KOPT-K1 (cell line): ENCODE results near the gene HGS.
A peak's percentile ranks its signal among the peaks of the same experiment; 100 is the strongest.

Experiments used
- H3K27ac ChIP-seq: fragments of 200-600 bp; sonication (generic); 2 replicates; pipeline ENCODE4 v1.5.1; 2016; ENCODE audit warnings: antibody characterized with exemption, mild to moderate bottlenecking, low read depth, low read length; ENCODE audit not compliant: poor library complexity, severe bottlenecking
- H3K36me3 ChIP-seq: fragments of 200-600 bp; sonication (generic); 2 replicates; pipeline ENCODE4 v1.5.1; 2017; ENCODE audit warnings: antibody characterized with exemption, mild to moderate bottlenecking, low read length, moderate library complexity; ENCODE audit not compliant: insufficient read depth
- H3K9me3 ChIP-seq: fragments of 200-600 bp; sonication (generic); 2 replicates; pipeline ENCODE4 v1.5.1; 2017; ENCODE audit warnings: antibody characterized with exemption, low read length, mild to moderate bottlenecking; ENCODE audit not compliant: insufficient read depth, poor library complexity, severe bottlenecking

HGS gene

DNA sequence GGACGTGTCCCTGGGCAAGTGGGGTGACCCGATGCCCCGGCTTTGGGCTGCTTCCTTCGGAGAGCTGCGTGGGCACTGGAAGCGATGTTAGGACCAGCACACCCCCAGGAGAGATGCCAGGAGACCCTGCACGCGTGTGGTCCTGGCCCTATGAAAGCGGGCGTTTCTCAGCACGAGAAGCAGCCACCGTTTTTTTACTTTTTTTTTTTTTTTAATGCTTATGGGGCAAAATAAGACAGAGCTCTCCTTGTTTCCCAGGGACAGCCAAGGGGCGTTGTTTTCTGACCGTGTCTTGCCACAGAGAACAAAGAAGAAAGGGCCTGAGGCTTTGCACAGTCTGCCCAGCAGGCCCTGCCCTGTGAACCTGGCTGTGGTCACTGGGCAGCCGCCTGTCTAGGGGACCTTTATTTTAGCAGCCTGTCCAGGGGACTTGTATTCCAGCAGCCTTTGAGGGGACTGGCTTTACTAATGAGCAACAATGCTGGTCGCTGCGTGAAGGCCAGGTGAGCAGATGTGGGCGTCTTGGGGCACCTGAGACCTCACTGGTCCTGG is 29.3 kb downstream of the HGS start:
- peaks cover 57% of the 10 kb centered on the region for H3K36me3 ChIP-seq
- peak overlapping the region; percentile 66 for H3K27ac ChIP-seq
- no peaks in the 10 kb centered on the region for H3K9me3 ChIP-seq

DNA sequence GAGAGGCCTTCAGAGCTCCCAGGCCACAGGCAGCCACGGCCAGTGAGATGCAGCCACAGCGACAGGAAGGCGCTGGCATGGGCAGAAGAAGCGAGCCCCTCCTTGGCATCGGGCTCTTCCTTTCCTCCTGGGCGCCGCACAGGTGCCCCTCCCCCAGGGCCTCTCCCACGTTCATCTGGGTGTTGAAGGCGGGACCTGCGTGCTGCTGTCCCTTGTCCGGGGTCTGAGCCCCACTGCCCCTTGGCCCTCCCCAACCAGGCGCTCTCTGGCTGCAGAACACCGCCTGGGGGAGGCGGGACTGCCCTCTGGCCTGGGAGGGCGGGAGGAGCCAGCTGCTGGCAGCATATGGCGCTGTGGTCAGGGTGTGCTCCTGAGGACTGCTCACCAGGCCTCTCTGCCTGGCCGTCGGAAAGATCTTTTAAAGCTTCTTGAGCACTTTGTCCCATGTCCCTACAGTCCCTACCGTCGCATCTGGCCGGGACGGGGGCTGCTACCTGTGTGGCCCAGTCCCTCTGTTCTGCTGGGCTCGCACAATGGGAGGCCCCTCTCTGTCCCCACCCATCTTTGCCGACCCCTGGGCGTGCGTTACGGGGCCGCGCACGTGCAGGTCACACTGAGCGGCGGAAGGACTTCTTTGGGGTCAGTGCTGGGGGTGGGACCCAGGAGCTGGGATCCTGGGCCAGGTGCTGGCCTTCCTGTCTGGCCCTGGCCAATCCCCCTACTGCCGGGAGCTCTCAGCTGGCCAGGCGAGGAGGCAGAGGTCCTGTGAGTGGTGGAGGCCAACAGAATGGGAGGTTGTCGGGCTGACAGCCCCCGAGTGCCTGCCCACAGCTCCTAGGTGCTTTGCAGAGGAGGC is 30.0 kb downstream of the HGS start:
- H3K36me3 ChIP-seq, result peaks cover 55% of the 10 kb centered on the region

DNA sequence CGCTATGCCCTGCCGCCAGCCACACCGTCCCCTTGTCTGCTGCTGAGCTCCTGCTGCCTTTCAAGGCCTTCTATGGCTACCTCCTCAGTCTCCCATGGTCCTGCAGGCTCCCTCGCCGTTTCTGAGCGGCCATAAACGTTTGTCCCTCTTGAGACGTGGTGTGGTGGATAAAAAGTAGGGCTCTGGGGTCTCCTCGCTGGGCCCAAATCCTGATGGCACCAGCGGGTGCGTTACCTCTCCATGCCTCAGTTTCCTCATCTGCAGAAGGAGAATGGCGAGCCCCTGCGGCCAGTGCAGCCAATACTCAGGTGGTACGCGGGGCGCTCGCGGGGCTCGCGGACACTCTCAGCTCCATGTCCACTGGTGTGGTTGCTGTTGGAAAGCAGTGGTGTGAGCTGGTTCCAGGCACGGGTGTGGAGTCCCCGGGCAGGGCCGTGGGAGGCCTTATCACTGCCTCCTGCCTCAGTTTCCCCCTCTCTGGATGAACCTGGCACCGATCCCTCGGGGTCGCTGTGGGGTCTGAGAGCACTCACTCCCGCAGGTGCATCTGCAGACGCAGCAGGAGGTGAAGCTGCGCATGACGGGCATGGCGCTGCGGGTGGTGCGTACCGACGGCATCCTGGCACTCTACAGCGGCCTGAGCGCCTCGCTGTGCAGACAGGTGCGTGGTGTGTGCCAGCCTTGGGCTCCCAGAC is 30.7 kb downstream of the HGS start:
- Histone ChIP-seq H3K27ac (no peak overlapping the region), H3K9me3 (no peaks in the 10 kb centered on the region), H3K36me3 (peaks cover 55% of the 10 kb centered on the region)

More for the DNA sequence above, 30.0 kb downstream of the HGS start:
- Histone ChIP-seq H3K27ac (peak overlapping the region; percentile 66), H3K9me3 (no peaks in the 10 kb centered on the region)

DNA sequence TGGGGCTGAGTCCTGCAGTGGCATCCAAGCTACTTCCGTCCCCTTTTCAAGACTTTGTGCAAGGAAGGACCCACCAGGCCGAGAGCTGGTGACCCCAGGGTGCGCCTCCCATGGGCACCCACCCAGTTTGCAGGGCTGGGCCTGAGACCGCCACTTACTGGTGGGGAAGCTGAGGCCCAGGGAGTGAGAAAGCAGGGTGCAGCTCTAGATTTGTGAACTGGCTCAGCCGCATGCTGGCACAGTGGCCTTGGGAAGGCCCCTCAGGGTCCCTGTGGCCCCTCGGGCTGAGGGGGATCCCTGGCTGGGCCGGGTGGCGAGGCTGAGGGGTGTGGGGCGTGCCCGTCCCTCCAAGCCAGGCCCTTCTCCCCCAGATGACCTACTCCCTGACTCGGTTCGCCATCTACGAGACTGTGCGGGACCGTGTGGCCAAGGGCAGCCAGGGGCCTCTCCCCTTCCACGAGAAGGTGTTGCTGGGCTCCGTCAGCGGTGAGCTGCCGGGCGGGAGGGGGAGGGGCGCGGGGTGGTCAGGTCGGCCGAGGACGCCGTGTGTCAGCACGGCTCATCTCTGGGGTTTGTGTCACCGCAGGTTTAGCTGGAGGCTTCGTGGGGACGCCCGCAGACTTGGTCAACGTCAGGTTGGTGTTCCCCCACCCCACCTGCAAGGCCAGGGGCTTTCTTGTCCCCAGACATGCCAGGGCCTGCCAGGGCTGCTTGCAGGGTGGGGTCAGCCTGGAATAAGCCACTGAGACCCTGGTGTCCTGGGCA is 31.5 kb downstream of the HGS start:
- Histone ChIP-seq H3K36me3 (peaks cover 57% of the 10 kb centered on the region), H3K9me3 (no peaks in the 10 kb centered on the region), H3K27ac (no peak overlapping the region)

DNA sequence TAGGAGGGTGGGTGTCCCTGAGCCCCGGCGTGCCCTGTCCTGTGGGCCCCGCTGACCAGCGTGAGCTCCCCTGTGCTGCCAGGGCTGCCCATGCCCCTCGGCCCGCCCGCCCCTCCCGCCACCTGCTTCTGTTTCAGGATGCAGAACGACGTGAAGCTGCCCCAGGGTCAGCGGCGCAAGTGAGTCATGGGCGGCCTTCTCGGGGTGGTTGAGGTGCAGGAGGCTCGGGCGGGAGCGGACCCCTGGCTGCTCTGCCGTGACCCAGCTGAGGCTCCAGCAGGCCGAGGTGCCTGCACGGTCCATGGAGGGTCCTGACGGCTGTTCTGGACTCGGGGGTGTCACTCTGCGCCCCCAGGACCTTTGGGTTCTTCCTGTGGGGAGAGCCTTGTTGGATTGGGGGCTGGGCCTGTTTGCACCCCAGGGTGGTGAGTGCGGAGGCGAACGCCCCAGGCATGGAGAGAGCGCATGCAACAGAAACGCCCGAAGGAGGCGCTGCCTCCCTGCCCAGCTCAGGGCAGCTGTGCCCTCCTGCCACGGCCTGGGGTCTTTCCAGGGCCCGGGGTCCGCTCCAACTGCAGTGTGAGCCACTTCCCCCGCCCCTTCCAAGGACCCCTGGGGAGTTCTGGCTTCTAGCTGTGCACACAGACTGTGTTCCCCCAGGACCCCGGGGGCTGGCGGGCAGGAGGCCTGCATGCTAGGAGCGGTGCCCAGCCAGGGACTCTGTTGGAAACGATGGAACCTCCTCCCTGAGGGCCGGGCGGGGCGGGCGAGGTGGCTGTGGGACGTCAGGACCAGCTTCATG is 32.3 kb downstream of the HGS start:
- no peak overlapping the region for H3K27ac ChIP-seq
- peaks cover 64% of the 10 kb centered on the region for H3K36me3 ChIP-seq
- no peaks in the 10 kb centered on the region for H3K9me3 ChIP-seq

DNA sequence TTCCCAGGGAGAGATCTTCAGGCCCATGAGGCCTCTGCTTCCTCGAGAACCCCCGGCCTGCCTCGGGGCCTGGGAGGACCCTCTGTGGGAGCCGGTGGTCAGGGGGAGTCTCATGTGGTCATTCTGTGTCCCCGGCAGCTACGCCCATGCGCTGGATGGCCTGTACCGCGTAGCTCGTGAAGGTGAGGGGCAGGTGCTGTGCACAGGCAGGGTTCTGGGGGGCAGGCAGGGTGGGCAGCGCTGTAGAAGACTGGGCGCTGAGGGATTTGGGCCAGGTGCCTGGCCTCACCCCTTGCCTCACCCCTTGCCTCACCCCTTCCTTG is 32.8 kb downstream of the HGS start:
- Histone ChIP-seq H3K36me3 (peaks cover 67% of the 10 kb centered on the region), H3K9me3 (no peaks in the 10 kb centered on the region), H3K27ac (no peak overlapping the region)

DNA sequence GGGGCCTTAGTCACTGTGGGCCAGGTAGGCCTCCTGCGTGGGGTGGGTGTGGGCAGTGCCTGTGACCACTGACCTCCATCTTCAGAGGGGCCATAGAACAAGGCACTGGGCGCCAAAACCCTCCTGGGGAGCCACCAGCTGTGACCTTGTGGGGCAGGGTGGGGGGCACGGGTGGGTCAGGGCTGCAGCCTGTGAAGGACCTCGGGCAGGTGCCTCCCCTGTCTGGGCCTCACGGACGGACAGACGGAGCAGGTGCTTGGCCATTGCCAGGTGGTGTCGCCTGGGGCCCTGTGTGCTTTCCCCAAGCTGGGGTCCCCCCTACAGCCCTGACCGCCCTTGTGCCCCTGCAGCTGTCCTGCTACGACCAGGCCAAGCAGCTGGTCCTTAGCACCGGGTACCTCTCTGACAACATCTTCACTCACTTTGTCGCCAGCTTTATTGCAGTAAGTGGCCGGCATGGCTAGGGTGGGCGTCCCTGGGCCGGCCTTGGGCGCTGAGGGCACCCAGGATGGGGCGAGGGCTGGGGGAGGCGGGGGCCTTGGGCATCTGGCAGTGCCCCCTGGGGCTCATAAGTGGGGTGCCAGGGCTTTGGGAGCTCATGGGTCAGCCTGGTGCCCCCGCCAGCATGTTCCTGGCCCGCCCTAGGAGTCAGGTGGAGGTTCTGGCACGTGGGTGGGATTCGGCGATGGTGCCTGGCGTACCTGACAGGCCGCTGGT is 33.4 kb downstream of the HGS start:
- H3K9me3 ChIP-seq, result no peaks in the 10 kb centered on the region
- H3K36me3 ChIP-seq, result peaks cover 67% of the 10 kb centered on the region
- no peak overlapping the region for H3K27ac ChIP-seq

DNA sequence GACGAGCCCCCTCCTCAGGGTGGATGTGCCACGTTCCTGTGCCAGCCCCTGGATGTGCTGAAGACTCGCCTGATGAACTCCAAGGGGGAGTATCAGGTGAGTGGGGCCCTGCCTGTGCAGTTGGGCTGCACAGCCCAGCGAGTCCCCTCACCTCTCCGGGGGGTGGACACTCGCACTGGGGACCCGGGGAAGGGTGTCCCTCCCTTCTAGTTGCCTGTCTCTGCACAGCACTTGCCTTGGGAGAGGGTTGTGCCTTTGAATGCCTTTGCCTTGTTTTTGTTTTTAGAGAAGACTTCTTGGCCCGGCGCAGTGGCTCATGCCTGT is 33.9 kb downstream of the HGS start:
- no peak overlapping the region for H3K27ac ChIP-seq
- peaks cover 67% of the 10 kb centered on the region for H3K36me3 ChIP-seq
- H3K9me3 ChIP-seq, result no peaks in the 10 kb centered on the region

DNA sequence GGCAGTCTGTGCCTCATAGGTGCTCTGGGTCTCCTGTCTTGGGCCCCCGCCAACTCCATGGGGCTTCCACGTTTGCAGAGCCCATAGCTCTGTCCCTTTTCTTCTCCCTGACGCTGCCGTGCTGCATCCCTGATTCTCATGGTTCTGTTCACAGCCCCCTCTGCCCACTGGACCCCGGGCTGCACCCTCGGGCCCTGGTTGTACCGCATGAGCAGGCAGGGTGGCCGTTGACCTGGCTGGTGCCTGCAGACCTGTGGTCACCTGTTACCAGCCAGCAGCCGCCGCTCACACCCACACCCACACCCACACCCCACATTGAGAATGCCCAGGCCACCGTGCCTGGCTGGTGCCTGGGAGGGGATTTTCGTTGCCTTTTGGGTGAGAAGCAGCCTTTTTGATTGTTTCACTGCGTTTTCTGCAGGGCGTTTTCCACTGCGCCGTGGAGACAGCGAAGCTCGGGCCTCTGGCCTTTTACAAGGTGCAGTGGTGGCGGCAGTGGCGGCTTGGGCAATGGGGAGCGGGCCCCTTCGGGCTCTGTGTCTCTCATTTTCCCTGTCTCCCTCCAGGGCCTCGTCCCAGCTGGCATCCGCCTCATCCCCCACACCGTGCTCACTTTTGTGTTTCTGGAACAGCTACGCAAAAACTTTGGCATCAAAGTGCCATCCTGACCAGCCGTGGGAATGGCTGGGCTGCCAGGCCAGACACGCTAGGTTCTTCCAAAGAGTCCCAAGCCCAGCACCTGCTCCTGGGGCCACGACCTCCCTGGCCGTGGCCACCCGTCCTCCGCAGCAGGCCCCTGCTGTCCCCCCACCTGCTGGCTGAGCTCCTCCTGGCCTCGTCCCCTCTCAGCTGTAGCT is 35.8 kb downstream of the HGS start:
- Histone ChIP-seq H3K27ac (no peak overlapping the region), H3K36me3 (peaks cover 62% of the 10 kb centered on the region), H3K9me3 (no peaks in the 10 kb centered on the region)

DNA sequence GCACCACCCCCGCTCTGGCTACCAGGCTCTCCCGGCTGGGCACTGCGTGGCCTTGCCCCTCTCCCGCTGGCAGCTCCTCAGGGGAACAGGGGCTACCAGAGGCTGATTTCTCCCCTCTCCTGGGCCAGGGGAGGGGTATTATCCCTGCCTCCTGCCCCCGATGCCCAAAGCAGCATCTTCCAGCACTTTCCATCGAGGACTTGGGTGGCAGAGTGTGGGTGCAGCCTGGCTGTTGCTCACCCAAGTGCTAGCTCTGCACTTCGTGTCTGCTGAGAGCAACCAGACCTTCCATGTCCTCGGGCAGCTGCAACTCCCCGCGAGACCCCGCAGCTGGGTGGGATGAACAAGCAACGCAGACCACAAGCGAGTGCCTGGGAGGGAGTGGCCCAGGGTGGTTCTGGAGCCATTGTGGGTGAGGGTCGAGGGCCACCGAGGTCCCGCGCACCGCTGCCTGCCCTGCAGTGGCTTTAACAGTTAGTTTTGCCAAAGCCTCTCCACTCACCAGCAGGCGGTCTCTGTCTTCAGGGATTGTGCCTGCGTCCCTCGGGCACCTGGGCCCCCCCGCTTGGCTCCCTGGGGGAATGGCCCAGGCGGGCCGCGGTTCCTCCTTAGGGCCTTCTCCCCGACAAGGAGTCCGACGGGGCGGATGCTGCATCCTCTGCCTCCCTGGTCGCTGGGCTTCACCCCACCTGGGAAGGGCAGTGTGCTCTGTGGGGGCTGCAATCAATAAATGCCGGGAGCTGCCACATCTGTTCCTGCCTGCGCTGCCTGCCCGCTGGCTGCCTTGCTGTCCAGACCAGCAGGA is 36.7 kb downstream of the HGS start:
- Histone ChIP-seq H3K27ac (no peak overlapping the region), H3K9me3 (no peaks in the 10 kb centered on the region), H3K36me3 (peaks cover 54% of the 10 kb centered on the region)

DNA sequence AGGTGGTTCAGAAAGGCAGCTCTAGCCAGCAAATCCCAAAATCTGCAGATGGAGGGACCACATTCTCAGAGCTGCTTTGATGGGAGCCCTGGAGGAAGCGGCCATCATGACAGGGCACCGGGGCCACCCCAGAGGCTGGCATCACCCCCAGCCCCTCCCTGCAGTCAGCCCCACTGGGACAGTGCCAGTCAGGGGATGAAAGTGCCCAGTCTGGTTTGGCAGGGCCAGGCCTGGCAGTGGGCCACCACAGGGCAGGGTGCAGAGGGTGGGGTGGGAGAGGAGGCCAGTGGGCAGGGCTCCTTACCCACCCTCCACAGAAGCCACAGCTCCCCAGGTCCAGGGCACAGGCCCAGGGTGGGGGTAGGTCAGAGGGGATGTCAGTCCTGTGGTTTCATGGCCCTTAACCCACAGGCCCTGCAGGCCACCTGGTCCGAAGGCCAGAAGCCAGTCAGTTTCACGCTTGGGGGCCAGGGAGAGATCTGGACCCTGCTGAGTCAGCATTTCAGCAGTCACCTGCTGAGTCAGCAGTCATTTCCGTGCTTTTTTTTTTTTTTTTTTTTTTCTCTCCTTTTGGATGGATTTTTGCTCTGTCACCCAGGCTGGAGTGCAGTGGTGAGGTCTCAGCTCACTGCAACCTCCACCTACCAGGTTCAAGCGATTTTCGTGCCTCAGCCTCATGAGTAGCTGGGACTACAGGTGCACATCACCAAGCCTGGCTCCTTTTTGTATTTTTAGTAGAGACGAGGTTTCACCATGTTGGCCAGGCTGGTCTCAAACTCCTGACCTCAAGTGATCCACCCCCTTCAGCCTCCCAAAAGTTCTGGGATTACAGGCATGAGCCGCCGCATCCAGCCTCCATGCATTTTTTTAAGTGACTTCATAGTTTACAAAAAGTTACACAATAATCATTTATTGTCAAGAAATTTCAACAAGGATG is 38.6 kb downstream of the HGS start:
- no peak overlapping the region for H3K27ac ChIP-seq
- no peaks in the 10 kb centered on the region for H3K9me3 ChIP-seq
- peaks cover 34% of the 10 kb centered on the region for H3K36me3 ChIP-seq

DNA sequence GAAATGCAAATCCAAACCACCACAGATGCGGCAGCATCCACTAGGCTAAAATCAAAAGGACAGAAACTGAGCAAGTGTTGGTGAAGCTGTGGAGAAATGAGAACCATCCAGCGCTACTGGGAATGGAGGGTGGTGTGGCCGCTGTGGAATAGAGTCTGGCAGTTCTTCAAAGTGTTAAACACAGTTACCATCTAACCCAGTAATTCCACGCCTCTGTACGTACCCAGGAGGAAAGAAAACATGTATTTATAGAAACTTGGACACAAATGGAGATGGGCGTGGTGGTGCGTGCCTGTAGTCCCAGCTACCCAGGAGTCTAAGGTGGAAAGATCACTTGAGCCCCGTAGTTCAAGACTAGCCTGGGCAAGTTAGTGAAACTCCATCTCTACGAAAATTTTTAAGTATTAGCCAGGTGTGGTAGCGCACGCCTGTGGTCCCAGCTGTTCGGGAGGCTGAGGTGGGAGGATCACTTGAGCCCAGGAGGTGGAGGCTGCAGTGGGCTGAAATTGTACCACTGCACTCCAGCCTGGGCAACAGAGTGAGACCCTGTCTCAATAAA is 39.9 kb downstream of the HGS start:
- H3K27ac ChIP-seq, result no peak overlapping the region
- H3K36me3 ChIP-seq, result peaks cover 23% of the 10 kb centered on the region; the same call in 1 of the 2 replicates

More for the DNA sequence above, 39.9 kb downstream of the HGS start:
- H3K9me3 ChIP-seq, result no peaks in the 10 kb centered on the region
